HUDEP-2 (cell line): ENCODE results near the gene GPR6.

Experiments used
- DNase-seq, 76 experiments: peaks; one replicate each; lab custom pipeline; 2025; ENCODE audit not compliant: unreplicated experiment in 76 of 76; lab: John Stamatoyannopoulos, UW

Gene GPR6

GRCh38 chr6:109998159-109998785, 20.2 kb downstream of the GPR6 start:
- DNase-seq: no peak

- DNase-seq: no peak
Measured at GRCh38 chr6:109999740-110000139, 21.6 kb downstream of the GPR6 start.

GRCh38 chr6:110002676-110003075, 24.6 kb downstream of the GPR6 start:
- DNase-seq: no peak

GRCh38 chr6:110013386-110013785, 35.3 kb downstream of the GPR6 start:
- DNase-seq: no peak

GRCh38 chr6:110015206-110015605, 37.1 kb downstream of the GPR6 start:
- no peak for DNase-seq

GRCh38 chr6:110017306-110017705, 39.2 kb downstream of the GPR6 start:
- DNase-seq: no peak

GRCh38 chr6:110017946-110018345, 39.8 kb downstream of the GPR6 start:
- DNase-seq: no peak

GRCh38 chr6:110018486-110018885, 40.4 kb downstream of the GPR6 start:
- no peak for DNase-seq

- DNase-seq: no peak
Measured at GRCh38 chr6:110020888-110021287, 42.8 kb downstream of the GPR6 start.

- DNase-seq: no peak
Measured at GRCh38 chr6:110029144-110029543, 51.0 kb downstream of the GPR6 start.
